IMR-90 (cell line): Measurements from ENCODE around the gene ACAP1. TPM values are rescaled to one million over a fixed set of nuclear protein-coding genes. Genes with fewer than 3 reads are reported as not detected.

Experiments used
- ATAC-seq: fragments of 200-7000 bp; cut with Tn5 transposase; 2 replicates; pipeline ENCODE4 v1.9.1; 2020; ENCODE audit warnings: low read depth, mild to moderate bottlenecking, moderate library complexity
- BruUV-seq: library from RNA; stranded (reverse); fragments of 400-500 nt; replicated peaks from 2 replicates; lab custom pipeline; 2021; lab: Mats Ljungman, UMichigan
- CTCF ChIA-PET: fragments of 300-600 bp; formaldehyde crosslinking; extraction: SDS; loops from one replicate; lab custom pipeline; 2021; ENCODE audit warnings: antibody characterized with exemption; lab: Yijun Ruan, JAX
- POLR2A ChIA-PET: fragments of 300-600 bp; sonication (Branson Sonifier 250); formaldehyde crosslinking; loops from one replicate; lab custom pipeline; 2022; ENCODE audit warnings: antibody characterized with exemption; ENCODE audit not compliant: unreplicated experiment; lab: Charles Lee
- DNase-seq: peaks from one replicate; pipeline ENCODE4 v3.0.0; 2013
- H2AFZ ChIP-seq: replicated peaks from 2 replicates; pipeline ENCODE3; 2013; ENCODE audit warnings: low read length, mild to moderate bottlenecking; ENCODE audit not compliant: poor library complexity
- H2AK5ac ChIP-seq: 2 replicates; pipeline ENCODE4 v1.6.1; 2013; ENCODE audit warnings: low read depth, low read length, inconsistent platforms
- H2AK9ac ChIP-seq: replicated peaks from 2 replicates; pipeline ENCODE3; 2013; ENCODE audit warnings: mild to moderate bottlenecking, low read depth, low read length, moderate library complexity; ENCODE audit not compliant: poor library complexity
- H2BK120ac ChIP-seq: 2 replicates; pipeline ENCODE4 v1.6.1; 2013; ENCODE audit warnings: low read depth, low read length, inconsistent platforms
- H2BK15ac ChIP-seq: 3 replicates; pipeline ENCODE4 v1.6.1; 2013; ENCODE audit warnings: low read depth, low read length, inconsistent platforms
- H2BK20ac ChIP-seq: 2 replicates; pipeline ENCODE4 v1.6.1; 2013; ENCODE audit warnings: low read depth, mild to moderate bottlenecking, inconsistent platforms, low read length, moderate library complexity
- H2BK5ac ChIP-seq: 2 replicates; pipeline ENCODE4 v1.6.1; 2013; ENCODE audit warnings: mild to moderate bottlenecking, low read depth, low read length, inconsistent platforms; ENCODE audit not compliant: poor library complexity, severe bottlenecking
- H3K14ac ChIP-seq: replicated peaks from 2 replicates; pipeline ENCODE4 v1.6.1; 2013; ENCODE audit warnings: low read depth, low read length, inconsistent platforms
- H3K18ac ChIP-seq: 2 replicates; pipeline ENCODE4 v1.6.1; 2013; ENCODE audit warnings: low read depth, low read length, control low read depth
- H3K23ac ChIP-seq: 2 replicates; pipeline ENCODE4 v1.6.1; 2013; ENCODE audit warnings: low read depth, low read length, inconsistent platforms
- H3K27ac ChIP-seq: 2 replicates; pipeline ENCODE4 v1.5.1; 2013; ENCODE audit warnings: mild to moderate bottlenecking, control low read depth, low read length; ENCODE audit not compliant: insufficient read depth
- H3K27me3 ChIP-seq: 2 replicates; pipeline ENCODE4 v1.6.1; 2013; ENCODE audit warnings: low read length; ENCODE audit not compliant: control insufficient read depth, insufficient read depth
- H3K36me3 ChIP-seq: 2 replicates; pipeline ENCODE4 v1.6.1; 2013; ENCODE audit warnings: low read length, mixed read lengths; ENCODE audit not compliant: control insufficient read depth, insufficient read depth
- H3K4ac ChIP-seq: 2 replicates; pipeline ENCODE4 v1.6.1; 2013; ENCODE audit warnings: low read depth, low read length, inconsistent platforms
- H3K4me1 ChIP-seq: 2 replicates; pipeline ENCODE4 v1.6.1; 2013; ENCODE audit warnings: low read length, mixed read lengths; ENCODE audit not compliant: control insufficient read depth, insufficient read depth
- H3K4me2 ChIP-seq: 2 replicates; pipeline ENCODE4 v1.6.1; 2013; ENCODE audit warnings: low read depth, mild to moderate bottlenecking, control low read depth, low read length, moderate library complexity
- H3K4me3 ChIP-seq: 2 replicates; pipeline ENCODE4 v1.5.1; 2013; ENCODE audit warnings: low read depth, mild to moderate bottlenecking, control low read depth, low read length, moderate library complexity; ENCODE audit not compliant: insufficient read depth
- H3K56ac ChIP-seq: 2 replicates; pipeline ENCODE4 v1.6.1; 2013; ENCODE audit warnings: low read length, inconsistent platforms; ENCODE audit not compliant: insufficient read depth; ENCODE audit errors: extremely low read depth
- H3K79me1 ChIP-seq, 2 experiments: 2 replicates each; pipeline ENCODE4 v1.6.1; 2013; ENCODE audit warnings: low read length in 2 of 2, inconsistent platforms in 1 of 2, low read depth in 1 of 2
- H3K9ac ChIP-seq: 2 replicates; pipeline ENCODE4 v1.6.1; 2013; ENCODE audit warnings: low read depth, low read length, control low read depth
- H3K9me1 ChIP-seq: 2 replicates; pipeline ENCODE4 v1.6.1; 2013; ENCODE audit warnings: low read length, inconsistent platforms; ENCODE audit not compliant: insufficient read depth
- H3K9me3 ChIP-seq: 2 replicates; pipeline ENCODE4 v1.6.1; 2013; ENCODE audit warnings: low read length; ENCODE audit not compliant: control insufficient read depth, insufficient read depth
- H4K20me1 ChIP-seq: 2 replicates; pipeline ENCODE4 v1.6.1; 2013; ENCODE audit warnings: low read length, inconsistent platforms; ENCODE audit not compliant: insufficient read depth
- H4K5ac ChIP-seq: 2 replicates; pipeline ENCODE4 v1.6.1; 2013; ENCODE audit warnings: mild to moderate bottlenecking, low read depth, low read length, control low read depth
- H4K8ac ChIP-seq, 2 experiments: 2 replicates each; pipeline ENCODE4 v1.6.1; 2013; ENCODE audit warnings: low read depth in 2 of 2, low read length in 2 of 2, control low read depth in 1 of 2, inconsistent platforms in 1 of 2
- H4K91ac ChIP-seq: 2 replicates; pipeline ENCODE4 v1.6.1; 2013; ENCODE audit warnings: low read depth, low read length, inconsistent platforms; ENCODE audit not compliant: insufficient read depth
- BHLHE40 ChIP-seq: fragments of 150-350 bp; IDR thresholded peaks from 2 replicates; pipeline ENCODE4 v1.6.1; 2016; ENCODE audit warnings: mild to moderate bottlenecking, low read depth, low read length
- CEBPB ChIP-seq: IDR thresholded peaks from 2 replicates; pipeline ENCODE4 v1.6.1; 2012; ENCODE audit warnings: low read depth, low read length, improper control_type of control experiment
- MAFK ChIP-seq: IDR thresholded peaks from 2 replicates; pipeline ENCODE4 v1.6.1; 2012; ENCODE audit warnings: low read depth, low read length, improper control_type of control experiment
- WGBS, 2 experiments: methylation state at CpG; one replicate each; pipeline versions ENCODE4 v1.1.5 to v1.1.7; 2013; ENCODE audit warnings: missing lambda C conversion rate in 2 of 2; ENCODE audit not compliant: insufficient read length in 1 of 2; ENCODE audit errors: extremely low coverage in 2 of 2; 5-methylcytosine and 5-hydroxymethylcytosine counted together
- dilution Hi-C: fragments of 300-500 bp; cut with HindIII; formaldehyde crosslinking; loops from one replicate; pipeline ENCODE4 v1.14.3; 2018; ENCODE audit warnings: low sequenced_read_pairs; ENCODE audit not compliant: unreplicated experiment
- in situ Hi-C: fragments of 300-500 bp; cut with MboI; formaldehyde crosslinking; loops from 3 replicates; pipeline ENCODE4 v1.14.3; 2019; ENCODE audit warnings: low sequenced_read_pairs, inconsistent platforms, mixed read lengths
- intact Hi-C: fragments of 100-400 bp; cut with micrococcal nuclease; formaldehyde crosslinking; loops from 2 replicates; pipeline ENCODE4 v1.10.0; 2022
- polyA plus RNA-seq, 3 experiments: library from polyadenylated mRNA; depleted of rRNA; stranded (reverse); fragments of >200 nt; gene quantifications; 2 replicates each; pipeline ENCODE4 v1.2.3, GENCODE V29; 2012; ENCODE audit warnings: low replicate concordance in 1 of 3
- total RNA-seq: library from RNA; depleted of rRNA; stranded (reverse); fragments of >200 nt; gene quantifications from 2 replicates; pipeline ENCODE4 v1.2.3, GENCODE V29; 2012
- TF ChIP-seq, protein P1 (sequence below): fragments of 150-350 bp; IDR thresholded peaks from 2 replicates; pipeline ENCODE4 v1.6.1; 2016; ENCODE audit warnings: low read depth, mild to moderate bottlenecking, low read length, moderate library complexity, borderline replicate concordance

The ACAP1 gene
- total and polyA plus RNA-seq, 2 of the 4 experiments (the other 2 are of a cell fraction): under 0.01 to 2.1 TPM

DNA sequence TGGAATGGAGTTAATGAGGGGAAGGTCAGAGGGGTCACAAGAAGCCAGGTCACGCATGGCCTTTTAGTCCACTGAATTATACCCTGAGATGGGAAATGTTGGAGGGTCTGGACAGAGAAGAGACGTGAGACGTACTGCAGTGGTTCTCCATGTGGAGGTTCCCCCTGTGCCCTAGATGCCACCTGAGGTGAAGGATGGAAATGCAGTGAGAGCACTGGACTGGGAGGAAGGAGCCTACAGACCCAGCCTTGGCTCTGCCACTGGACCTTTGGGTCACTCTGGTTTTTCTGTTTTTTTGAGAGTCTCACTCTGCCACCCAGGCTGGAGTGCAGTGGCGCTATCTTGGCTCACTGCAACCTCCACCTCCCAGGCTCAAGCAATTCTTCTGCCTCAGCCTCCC is 59.8 kb downstream of the ACAP1 start:
- no peak overlapping the region for H3K4ac ChIP-seq
- ATAC-seq: no peak
- no peaks in the 10 kb centered on the region for H3K27me3 ChIP-seq
- no peak overlapping the region for H3K4me2 ChIP-seq
- H4K5ac ChIP-seq: no peak overlapping the region
- no peak overlapping the region for H3K18ac ChIP-seq
- no TSS peak for BruUV-seq
- no peak overlapping the region for H2AFZ ChIP-seq
- H3K79me1 ChIP-seq: peaks cover 14 to 34% of the 10 kb centered on the region in 2 experiments
- ChIA-PET POLR2A (no interaction called here), CTCF (no interaction called here)
- dilution Hi-C loops: no loop called here
- TF ChIP-seq CEBPB (no peak), BHLHE40 (no peak), MAFK (no peak)
- TF ChIP-seq, protein P1, sequence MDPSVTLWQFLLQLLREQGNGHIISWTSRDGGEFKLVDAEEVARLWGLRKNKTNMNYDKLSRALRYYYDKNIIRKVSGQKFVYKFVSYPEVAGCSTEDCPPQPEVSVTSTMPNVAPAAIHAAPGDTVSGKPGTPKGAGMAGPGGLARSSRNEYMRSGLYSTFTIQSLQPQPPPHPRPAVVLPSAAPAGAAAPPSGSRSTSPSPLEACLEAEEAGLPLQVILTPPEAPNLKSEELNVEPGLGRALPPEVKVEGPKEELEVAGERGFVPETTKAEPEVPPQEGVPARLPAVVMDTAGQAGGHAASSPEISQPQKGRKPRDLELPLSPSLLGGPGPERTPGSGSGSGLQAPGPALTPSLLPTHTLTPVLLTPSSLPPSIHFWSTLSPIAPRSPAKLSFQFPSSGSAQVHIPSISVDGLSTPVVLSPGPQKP: no peak
- no peak overlapping the region for H2BK120ac ChIP-seq
- no peak overlapping the region; the same call in 1 of the 2 replicates for H4K91ac ChIP-seq
- H2BK20ac ChIP-seq: no peak overlapping the region
- H3K9me1 ChIP-seq: peaks cover 7% of the 10 kb centered on the region; the same call in 1 of the 2 replicates
- peaks cover 12% of the 10 kb centered on the region for H3K36me3 ChIP-seq
- H3K56ac ChIP-seq: no peak overlapping the region
- 0 out of 2 replicates have a peak overlapping the region, but pooled peaks have one; percentile 52 for H3K23ac ChIP-seq
- no peaks in the 10 kb centered on the region for H3K9me3 ChIP-seq
- H3K27ac ChIP-seq: no peak overlapping the region
- H2AK5ac ChIP-seq: no peak overlapping the region; the same call in 1 of the 2 replicates
- 88% methylated on average over 3 of the region's 4 CpGs; no CpG with 5 or more reads in 1 of the 2 experiments for WGBS, 2 experiments
- H2BK5ac ChIP-seq: no peak overlapping the region
- H3K14ac ChIP-seq: no peak overlapping the region
- H3K4me1 ChIP-seq: peaks cover 8% of the 10 kb centered on the region
- in situ Hi-C loops: no loop called here
- H4K20me1 ChIP-seq: no peaks in the 10 kb centered on the region
- H4K8ac ChIP-seq: no peak overlapping the region
- no peak overlapping the region for H3K9ac ChIP-seq
- DNase-seq: no peak
- no peak overlapping the region for H2AK9ac ChIP-seq
- no peak overlapping the region for H2BK15ac ChIP-seq
- no peak overlapping the region for H3K4me3 ChIP-seq
- intact Hi-C loops: no loop called here
